Omental fat pad (tissue), 4 donors: ENCODE measurements around the gene ENTPD2. TPM values are rescaled to one million over a fixed set of nuclear protein-coding genes. Genes with fewer than 3 reads are reported as not detected.
"Not testable (repeated sequence)": the region's sequence is repeated elsewhere in the genome, so short reads cannot be mapped to it uniquely, and the experiment has no call there.

Source experiments
- ATAC-seq: fragments of 150-250 bp; one replicate; pipeline ENCODE4 v1.9.1; 2016; ENCODE audit warnings: mild to moderate bottlenecking, moderate library complexity; ENCODE audit not compliant: low FRiP score
- DNase-seq: peaks from one replicate; pipeline ENCODE4 v3.0.0-alpha.2; 2019; ENCODE audit warnings: low spot score
- total RNA-seq, 4 donors: library from RNA; depleted of rRNA; stranded (reverse); fragments of >200 nt; gene quantifications; one replicate each; pipeline ENCODE4 v1.1.0, GENCODE V29; 2016
- TF ChIP-seq, protein P1 (sequence below), 3 donors: fragments of 450-650 bp; IDR thresholded peaks; one replicate each; pipeline ENCODE4 v1.5.1; 2016 to 2017; ENCODE audit warnings: antibody characterized with exemption in 3 of 3, mild to moderate bottlenecking in 3 of 3, moderate library complexity in 2 of 3

Gene ENTPD2
- total RNA-seq, 4 donors from 2014 or later = 0.25 to 0.72 (median 0.28) TPM; not detected in 1

DNA sequence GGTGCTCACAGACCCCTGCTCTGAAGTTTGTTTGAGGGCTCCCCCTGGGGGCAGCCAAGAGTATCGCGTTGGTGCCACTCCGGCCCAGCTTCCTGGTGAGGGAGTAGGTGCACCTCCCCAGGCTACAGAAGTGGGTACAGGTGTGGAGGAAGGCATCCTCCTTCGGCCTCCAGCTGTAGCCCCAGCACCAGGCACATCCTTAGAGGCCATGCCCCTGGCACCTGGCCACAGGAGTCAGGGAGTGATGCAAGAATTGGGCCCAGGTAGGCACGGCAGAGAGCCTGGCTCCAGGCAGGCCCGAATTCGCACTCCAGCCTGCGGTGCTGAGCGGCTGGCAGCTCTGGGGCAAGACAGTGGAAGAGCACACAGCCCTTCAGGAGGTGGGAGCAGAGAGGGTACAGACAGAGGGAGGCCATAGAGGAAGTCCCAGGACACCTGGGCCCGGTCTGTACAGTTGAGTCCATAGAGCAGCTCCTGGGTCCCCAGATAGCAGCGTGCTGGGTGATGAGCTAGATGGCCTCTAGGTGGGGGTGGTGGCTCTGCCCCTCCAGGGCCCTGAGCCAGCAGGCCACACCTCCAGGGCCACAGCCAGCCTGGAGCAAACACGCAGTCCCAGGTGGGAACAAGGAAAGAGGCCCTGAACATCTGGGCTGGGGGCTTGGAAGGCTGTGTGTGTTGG is 14.1 kb upstream of the ENTPD2 start:
- TF ChIP-seq, protein P1, sequence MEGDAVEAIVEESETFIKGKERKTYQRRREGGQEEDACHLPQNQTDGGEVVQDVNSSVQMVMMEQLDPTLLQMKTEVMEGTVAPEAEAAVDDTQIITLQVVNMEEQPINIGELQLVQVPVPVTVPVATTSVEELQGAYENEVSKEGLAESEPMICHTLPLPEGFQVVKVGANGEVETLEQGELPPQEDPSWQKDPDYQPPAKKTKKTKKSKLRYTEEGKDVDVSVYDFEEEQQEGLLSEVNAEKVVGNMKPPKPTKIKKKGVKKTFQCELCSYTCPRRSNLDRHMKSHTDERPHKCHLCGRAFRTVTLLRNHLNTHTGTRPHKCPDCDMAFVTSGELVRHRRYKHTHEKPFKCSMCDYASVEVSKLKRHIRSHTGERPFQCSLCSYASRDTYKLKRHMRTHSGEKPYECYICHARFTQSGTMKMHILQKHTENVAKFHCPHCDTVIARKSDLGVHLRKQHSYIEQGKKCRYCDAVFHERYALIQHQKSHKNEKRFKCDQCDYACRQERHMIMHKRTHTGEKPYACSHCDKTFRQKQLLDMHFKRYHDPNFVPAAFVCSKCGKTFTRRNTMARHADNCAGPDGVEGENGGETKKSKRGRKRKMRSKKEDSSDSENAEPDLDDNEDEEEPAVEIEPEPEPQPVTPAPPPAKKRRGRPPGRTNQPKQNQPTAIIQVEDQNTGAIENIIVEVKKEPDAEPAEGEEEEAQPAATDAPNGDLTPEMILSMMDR (IDR thresholded peaks at IDR 0.05) = peak in 1 of 3 donors; percentile 45
- ATAC-seq (peak; percentile 51), DNase-seq (no peak)

DNA sequence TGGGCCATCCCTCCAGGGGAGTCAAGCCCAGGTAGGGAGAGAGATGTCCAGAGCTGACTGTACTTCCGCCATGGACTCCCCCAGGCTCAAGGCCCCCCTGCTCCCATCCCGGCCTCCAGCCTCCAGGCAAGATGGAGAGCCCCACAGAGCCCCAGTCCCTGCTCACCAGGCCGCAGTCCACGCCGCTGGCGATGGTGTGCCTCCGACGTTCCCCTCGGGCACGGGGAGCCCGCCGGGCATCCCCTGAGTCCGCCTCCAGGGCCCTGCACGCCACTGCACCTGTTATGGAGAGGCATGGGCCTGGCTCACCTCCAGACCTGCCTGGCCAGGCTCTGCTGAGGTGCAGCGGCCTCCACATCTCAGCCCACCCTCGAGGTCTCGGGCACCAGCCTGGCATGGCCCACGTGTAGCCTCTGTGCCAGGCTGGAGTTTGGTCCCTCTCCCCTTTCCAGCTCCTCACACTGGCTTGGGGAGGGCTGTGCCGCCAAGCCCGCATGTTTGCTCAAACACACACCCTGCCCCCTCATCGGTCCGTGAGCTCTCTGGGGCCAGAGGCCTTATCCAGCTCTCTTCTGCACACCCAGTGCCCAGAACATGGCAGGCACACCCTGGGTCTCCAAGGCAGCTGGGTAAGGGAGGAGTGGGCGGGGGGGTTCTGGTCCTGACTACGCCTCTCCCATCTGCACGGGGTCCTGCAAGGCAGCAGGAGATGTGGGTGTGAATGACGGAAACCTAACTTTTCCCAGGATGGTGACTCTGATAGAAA is 12.4 kb upstream of the ENTPD2 start:
- ATAC-seq (no peak), DNase-seq (no peak)
- TF ChIP-seq, protein P1 (IDR thresholded peaks at IDR 0.05) = no peak

DNA sequence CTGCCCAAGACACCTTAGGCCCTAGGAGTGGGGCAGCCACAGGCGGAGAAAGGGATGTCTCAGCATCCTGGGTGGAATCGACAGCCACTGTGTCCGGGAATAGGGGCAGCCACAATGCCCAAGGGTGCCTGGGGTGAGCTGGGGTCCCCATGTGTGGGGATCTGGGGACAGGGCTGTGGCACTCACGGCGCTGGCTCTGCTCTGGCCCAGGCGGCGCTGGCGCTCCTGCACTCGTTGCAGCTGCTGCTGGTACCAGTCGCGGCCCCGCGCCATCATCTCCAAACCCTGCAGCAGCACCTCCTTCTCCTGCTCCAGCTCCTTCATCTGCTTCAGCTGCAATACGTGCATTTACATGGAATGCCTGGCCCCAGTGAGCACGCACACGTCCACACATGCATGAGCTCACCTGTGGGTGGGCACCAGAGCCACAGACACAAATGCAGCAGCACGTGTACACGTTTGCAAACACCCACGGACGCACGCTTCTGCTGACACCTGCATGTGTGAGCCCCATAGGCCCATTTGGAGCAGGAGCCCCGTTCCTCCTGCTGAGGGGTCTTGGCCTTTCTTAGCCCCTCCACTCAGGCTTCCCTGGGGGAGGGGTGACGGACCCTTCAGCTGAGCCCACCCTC is 11.6 kb upstream of the ENTPD2 start:
- no peak for DNase-seq
- TF ChIP-seq, protein P1 (IDR thresholded peaks at IDR 0.05) = no peak
- no peak for ATAC-seq

GRCh38 chr9:137064880-137065164 is 11.0 kb upstream of the ENTPD2 start:
- no peak for ATAC-seq
- TF ChIP-seq, protein P1 (IDR thresholded peaks at IDR 0.05) = no peak
- DNase-seq = no peak

DNA sequence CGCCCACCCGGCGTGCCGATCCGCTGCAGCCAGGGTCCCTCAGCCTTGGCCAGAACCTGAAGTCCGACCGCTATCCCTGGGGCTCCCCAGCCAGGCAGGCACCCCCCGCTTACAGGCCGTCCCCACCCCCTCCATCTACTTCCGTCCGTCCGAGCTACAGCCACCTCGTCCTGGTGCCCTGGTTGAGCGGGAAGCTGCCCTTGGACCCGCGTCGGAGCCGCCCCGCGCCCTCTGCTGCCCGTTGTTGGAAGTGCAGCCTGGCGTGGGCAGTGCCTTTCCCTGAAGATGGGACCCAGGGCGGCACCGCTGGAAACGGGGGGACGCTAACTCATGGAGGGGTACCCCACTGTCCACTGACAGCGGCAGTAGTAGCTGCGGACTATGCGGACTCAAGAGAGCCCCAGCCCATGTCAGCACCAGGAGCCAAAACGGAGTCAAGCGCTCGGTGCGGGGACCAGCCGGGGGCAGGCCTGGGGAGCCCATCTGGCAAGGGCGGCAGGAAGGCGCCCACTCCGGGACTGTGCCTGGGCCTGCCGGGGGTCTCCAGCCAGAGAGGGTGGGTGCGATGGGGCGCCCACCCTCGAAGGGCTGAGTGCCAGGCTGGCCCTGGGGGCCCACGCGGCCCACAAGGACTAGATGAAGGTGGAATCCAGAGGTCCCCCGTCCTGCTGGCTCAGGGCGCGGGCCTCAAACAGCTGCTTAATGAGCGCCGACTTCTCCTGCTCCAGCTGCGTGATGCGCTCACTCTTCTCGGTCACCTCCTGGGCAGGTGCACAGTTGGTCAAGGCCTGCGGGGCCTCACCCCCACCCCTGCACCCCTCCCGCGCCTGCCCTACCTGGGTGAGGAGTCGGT is 10.4 kb upstream of the ENTPD2 start:
- peak; percentile 35 for ATAC-seq
- TF ChIP-seq, protein P1 (IDR thresholded peaks at IDR 0.05) = peak in 2 of 3 donors; percentile 83 to 94
- DNase-seq = peak; percentile 51

DNA sequence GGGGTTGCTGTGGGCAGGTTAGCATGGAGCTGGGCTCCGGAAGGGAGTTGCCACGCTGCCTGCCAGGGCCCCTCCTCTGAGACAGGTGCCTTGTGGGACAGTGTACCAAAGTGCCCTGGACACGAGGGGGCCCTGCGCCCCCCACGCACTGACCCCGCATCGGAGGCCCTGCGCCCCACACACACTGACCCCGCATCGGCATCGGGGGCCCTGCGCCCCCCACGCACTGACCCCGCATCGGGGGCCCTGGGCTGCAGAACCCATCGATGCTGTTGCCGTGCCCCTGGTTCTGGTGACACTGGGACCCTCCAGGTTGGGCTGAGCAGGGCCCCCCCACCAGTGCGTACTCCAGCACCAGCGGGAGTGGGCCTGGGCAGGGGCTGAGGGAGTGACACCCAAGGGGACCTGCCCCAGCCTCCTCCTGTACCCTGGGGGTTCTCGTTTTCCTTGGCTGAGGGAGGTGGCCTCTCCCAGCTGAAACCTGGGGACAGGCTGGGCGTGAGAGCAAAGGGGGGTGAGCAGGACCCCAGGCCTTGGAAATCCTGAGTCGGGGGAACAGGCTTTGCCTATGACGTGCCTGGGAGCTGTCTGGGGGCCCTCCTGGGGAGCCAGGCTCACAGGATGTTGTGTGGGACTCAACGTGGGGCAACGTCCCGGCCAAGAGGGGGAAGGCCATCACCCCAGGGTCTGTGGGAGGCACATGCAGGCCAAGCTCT is 9.6 kb upstream of the ENTPD2 start:
- DNase-seq = no peak
- TF ChIP-seq, protein P1 (IDR thresholded peaks at IDR 0.05) = no peak
- no peak for ATAC-seq

DNA sequence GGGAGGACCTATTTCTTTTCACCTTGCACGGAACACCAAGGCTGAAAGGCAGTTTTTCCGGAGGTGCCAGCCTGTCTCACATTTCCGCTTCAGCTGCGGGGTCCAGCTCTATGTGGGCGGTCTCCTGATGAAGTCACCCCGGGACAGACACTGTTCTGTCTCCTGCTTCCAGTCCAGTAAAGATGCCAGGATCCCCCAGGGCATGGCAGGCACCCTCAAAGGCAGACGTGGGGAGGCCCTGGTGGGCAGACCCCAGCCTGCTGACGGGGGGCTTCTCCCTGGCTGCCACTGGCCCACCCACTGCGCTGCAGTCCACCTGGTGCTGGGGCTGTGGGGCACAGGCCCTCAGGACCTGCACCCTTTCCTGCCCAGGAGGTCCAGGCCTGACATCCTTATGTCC is 8.9 kb upstream of the ENTPD2 start:
- ATAC-seq, DNase-seq: not testable (repeated sequence)
